Stomach (tissue), 4 donors: ENCODE data around the gene ATP8A2.

Experiments
- POLR2A ChIP-seq, 4 donors: fragments of 450-650 bp; IDR thresholded peaks; one replicate each; pipeline ENCODE4 v1.6.1; 2016; ENCODE audit warnings: antibody characterized with exemption in 4 of 4, control low read depth in 2 of 4, mild to moderate bottlenecking in 1 of 4, moderate library complexity in 1 of 4
- POLR2AphosphoS5 ChIP-seq, 3 donors: sonication (generic); formaldehyde crosslinking; IDR thresholded peaks; one replicate each; pipeline ENCODE4 v1.6.1; 2016; ENCODE audit warnings: antibody characterized with exemption in 3 of 3
- TF ChIP-seq, protein P1 (sequence below), 7 experiments: fragments of 450-650 bp in 4 of 7; fragments of 200-600 bp in 3 of 7; sonication (generic) in 3 of 7; IDR thresholded peaks; one replicate each; pipeline ENCODE4 v1.5.1; 2016 to 2019; ENCODE audit warnings: antibody characterized with exemption in 7 of 7, control low read depth in 2 of 7, mild to moderate bottlenecking in 1 of 7

DNA sequence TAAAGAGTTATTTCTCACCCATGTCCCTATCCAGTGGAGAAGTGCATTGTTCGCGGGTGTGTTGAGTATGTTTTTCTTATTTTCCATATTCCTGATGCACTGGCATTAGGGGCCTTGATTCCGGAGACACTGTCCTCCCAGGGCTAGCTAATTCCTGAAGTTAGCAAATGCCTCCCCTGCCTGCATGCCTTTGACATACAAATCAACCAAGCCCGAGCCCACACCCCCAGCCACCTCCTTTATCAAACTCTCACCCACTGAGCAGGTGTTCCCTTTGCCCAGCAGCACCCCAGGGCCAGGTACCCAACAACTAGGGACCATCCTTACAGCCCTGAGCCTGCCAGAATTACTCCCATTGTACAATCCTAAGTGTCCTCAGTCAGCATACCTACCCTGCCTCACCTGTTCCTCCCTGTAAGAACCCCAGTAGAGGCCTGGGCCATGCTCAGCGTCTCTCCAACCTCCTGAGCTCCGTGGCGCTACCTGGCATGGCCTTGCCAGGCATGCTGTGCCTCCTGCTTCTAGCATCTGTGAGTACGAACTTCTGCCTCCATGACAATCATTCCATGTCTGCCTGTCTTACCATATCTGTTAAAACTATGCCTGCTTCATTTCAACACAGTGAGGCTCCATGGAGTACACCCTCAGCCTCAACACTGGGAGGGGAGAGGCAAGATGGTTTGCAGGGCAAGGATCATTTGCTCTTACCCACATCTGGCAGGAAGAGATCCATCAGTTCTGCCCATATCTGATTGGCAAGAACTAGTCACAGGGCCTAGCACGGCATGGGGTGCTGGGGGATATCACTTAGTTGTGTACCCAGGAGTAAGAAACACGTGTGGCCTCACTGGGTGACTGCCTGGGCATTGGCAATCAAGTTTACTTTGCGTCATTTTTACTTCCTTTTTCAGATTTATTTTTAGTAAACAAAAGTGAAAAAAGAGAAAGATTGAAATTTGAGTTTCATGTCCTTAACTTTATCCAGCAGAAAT is 476.2 kb downstream of the ATP8A2 start:
- no peak for TF ChIP-seq POLR2A (IDR thresholded peaks at IDR 0.05)
- TF ChIP-seq, protein P1, sequence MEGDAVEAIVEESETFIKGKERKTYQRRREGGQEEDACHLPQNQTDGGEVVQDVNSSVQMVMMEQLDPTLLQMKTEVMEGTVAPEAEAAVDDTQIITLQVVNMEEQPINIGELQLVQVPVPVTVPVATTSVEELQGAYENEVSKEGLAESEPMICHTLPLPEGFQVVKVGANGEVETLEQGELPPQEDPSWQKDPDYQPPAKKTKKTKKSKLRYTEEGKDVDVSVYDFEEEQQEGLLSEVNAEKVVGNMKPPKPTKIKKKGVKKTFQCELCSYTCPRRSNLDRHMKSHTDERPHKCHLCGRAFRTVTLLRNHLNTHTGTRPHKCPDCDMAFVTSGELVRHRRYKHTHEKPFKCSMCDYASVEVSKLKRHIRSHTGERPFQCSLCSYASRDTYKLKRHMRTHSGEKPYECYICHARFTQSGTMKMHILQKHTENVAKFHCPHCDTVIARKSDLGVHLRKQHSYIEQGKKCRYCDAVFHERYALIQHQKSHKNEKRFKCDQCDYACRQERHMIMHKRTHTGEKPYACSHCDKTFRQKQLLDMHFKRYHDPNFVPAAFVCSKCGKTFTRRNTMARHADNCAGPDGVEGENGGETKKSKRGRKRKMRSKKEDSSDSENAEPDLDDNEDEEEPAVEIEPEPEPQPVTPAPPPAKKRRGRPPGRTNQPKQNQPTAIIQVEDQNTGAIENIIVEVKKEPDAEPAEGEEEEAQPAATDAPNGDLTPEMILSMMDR (IDR thresholded peaks at IDR 0.05), result no peak
- TF ChIP-seq POLR2AphosphoS5 (IDR thresholded peaks at IDR 0.05), result no peak
